Melanocyte of skin (primary cell): ENCODE measurements around the gene ITK. TPM values are rescaled to one million over a fixed set of nuclear protein-coding genes. Genes with fewer than 3 reads are reported as not detected.

ENCODE experiments used
- total RNA-seq, 2 donors: library from RNA; depleted of rRNA; stranded (reverse); fragments of >200 nt; gene quantifications; 2 replicates each; pipeline ENCODE4 v1.2.3, GENCODE V29; 2012

ITK gene
- 1 to 10 TPM; 1.3 to 1.4 TPM for total RNA-seq

DNA sequence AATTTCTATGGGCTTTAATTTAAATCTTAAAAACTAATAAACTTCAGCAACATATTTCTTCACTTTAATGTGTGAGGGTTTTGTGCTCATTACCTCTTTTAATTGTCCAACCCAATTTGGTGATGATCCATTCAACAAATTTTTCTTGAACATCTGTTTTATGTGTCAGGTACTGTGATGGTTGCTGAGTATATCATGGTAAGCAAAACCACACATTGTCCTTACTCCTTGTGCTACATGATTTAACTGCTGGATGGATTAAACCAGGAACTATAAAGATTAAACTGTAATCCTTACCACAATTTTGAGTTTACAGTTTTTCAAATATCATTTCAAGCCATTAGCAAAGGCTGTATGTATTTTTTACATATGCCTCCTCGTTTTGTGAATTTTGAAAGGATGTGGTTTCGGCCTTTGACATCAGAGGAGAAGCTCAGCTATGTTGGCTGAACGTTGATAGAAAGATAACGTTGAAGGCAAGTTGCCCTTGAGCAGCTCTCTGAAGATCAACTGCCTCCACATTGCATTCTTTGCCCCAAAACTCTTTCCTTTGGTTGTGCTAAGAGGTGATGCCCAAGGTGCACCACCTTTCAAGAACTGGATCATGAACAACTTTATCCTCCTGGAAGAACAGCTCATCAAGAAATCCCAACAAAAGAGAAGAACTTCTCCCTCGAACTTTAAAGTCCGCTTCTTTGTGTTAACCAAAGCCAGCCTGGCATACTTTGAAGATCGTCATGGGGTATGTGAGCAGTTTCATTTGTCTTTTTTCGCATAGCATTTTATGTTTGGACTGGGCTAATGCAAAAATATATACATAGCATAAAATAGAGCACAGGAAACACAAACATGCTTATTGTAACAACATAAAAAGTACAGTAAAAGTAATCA is at the start of gene ITK:
Gene ITK, plus strand, starts transcription at position 467 of the 891 bp plus-strand sequence. Its CDS starts 138 bp downstream, at position 605.

DNA sequence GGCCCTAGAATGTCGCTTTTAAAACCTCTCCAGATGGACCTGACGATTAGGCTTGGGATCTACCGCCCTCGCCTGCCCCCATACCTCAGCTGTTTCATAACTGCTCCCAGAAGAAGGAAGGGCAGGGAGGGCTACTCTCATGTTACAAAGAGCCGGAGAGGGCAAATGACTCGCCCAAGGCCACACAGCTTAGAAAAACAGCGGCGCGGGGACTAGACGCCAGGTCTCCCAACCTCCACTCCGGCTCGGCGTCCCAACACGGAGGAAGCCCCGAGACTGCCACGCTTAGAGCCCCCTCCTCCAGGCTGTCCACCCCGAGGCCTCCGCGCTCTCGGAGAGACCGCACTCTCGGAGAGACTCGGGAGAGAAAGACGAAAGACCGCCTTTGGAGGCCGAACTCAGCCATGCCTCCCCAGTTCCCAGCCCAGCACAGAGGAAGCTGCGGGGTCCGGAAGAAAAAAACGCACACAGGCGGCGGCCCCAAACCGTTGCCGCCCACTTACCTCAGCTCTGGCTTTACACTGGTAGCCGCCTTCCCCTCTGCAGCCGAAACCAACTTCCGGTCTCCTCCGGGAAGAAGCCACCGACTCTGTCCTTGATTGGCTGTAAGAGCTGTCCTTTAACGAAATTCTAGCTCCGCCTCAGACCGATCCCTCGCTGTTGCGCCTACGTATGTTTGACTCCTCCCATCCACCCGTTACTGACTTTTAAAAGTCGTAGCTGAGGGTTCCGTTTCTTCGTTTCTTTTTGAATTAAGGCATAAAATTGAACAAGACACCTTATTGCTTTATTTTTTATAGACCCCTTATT is 38.1 kb upstream of the ITK start, which contains the start of gene MED7:
Gene MED7, minus strand, starts transcription at position 549 of the 810 bp plus-strand sequence. CDS start 3,434 bp downstream, outside the sequence.

DNA sequence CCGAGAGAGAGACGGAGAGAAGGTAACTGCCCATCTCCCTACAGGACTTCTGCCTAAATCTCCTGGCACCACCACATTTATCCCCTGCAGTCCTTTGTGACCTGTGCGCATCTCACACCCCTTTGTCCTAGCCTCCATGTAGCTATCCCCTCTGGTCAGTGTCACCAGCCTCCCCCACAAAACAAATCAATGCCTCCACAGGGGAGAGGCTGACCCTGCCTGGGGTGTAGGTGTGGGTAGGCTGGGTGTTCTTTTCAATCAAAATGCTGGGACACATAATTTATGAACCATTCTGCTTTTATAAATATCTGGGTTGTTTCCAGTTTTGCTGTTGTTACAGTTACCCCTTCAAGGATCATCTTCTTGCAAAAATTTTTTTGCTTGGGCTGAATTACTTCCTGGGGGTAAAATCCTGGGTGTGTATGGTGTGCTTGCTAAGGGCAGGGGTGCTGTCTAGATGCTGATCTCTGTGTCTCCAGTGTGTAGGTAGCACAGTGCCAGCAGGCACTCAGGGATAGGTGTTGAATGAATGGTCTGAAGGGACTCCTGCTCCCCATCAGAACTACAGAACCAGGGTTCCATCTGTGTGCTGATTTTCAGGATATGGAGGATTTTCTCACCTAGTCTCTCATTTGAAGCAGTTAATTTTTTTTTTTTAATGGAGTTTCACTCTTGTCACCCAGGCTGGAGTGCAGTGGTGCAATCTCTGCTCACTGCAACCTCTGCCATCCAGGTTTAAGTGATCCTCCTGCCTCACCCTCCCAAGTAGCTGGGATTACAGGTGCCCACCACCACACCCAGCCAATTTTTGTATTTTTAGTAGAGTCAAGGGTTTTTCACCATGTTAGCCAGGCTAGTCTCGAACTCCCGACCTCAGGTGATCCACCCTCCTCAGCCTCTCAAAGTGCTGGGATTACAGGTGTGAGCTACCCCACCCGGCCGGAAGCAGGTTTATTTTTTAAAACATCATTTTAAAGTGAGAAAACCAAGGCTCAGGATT is 14.1 kb upstream of the ITK start, which contains the start of gene GARIN3:
Gene GARIN3, minus strand, starts transcription at position 51 of the 1,000 bp plus-strand sequence. CDS start 96 bp downstream, outside the sequence.

DNA sequence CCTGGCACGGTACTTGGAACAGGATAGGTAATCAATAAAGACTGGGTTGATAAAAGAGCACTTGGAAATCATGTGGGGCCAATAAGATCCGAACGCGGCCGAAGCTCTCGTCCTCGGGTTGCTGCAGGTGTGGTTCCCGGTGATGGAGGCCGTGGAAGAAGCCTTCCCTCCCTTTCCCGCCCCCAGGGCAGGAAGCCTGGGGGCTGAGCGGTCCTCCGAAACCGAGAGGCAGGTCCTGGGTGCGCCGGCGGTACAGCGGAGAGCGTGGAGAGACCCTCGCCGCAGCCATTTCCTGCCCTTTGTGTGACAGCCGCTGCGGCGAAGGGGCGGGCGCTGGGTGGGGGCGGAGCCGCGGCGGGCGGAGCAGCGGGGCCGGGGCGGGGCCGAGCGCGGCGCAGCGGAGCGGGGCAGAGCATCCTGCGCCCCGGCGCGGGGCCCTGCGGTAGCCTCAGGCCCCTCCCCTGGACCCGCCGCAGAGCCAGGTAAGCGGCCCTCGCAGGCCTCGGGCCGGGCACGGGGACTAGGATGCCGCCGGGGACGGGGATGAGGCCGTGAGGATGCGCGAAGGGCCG is 85.2 kb downstream of the ITK start, which contains the start of gene CYFIP2:
Gene CYFIP2, plus strand, starts transcription at position 410 of the 572 bp plus-strand sequence. CDS start 19,239 bp downstream, outside the sequence.

Other genes with a start within 250 kb of the ITK start
- gene TIMD4, start 217.6 kb upstream of the ITK start, total RNA-seq, result not detected
- gene HAVCR1, start 121.7 kb upstream of the ITK start, total RNA-seq, result under 1 TPM in 1 of 2 donors, not detected in 1; 0.34 TPM
- under 1 TPM; under 0.01 to 0.69 TPM for gene HAVCR2, start 71.8 kb upstream of the ITK start, total RNA-seq
- gene MED7, start 38.0 kb upstream of the ITK start, total RNA-seq, result 1 to 10 TPM; 7.9 to 10.0 TPM
- not detected for gene GARIN3, start 14.6 kb upstream of the ITK start, total RNA-seq
- gene CYFIP2, start 85.3 kb downstream of the ITK start, total RNA-seq, result 10 to 100 TPM; 10.3 to 11.7 TPM